Fibroblast of gingiva (primary cell): Measurements from ENCODE around the gene HNF4A.

Source experiments
- DNase-seq: peaks from one replicate; pipeline ENCODE4 v3.0.0-alpha.2; 2011; ENCODE audit warnings: low read depth

HNF4A gene

DNA sequence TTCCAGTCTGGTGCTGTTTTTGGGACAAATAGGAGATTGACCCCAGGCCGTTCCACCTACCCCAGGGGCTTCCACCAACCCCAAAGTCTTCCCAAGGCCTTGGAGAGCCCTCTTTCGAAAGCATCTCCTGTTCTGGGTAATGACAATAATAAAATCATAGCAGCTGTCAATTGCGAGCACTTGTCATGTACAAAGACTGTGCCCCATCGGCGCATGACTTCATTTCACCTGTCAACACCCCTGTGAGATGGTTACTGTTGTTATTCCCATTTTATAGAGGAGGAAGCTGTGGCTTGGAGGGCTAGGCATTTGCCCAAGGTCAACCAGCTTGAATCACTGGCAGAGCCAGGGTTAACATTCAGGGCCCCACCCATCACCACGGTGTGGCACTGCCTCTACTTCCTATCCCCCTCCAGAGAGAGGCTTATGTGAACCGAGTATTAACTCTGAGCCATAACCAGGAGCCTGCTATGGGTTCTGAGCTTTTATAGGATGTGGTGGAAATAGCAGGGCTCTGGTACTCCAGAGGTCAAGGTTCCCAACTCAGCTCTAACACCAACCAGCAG lies 51.2 kb downstream of the HNF4A start:
- DNase-seq, result no peak

DNA sequence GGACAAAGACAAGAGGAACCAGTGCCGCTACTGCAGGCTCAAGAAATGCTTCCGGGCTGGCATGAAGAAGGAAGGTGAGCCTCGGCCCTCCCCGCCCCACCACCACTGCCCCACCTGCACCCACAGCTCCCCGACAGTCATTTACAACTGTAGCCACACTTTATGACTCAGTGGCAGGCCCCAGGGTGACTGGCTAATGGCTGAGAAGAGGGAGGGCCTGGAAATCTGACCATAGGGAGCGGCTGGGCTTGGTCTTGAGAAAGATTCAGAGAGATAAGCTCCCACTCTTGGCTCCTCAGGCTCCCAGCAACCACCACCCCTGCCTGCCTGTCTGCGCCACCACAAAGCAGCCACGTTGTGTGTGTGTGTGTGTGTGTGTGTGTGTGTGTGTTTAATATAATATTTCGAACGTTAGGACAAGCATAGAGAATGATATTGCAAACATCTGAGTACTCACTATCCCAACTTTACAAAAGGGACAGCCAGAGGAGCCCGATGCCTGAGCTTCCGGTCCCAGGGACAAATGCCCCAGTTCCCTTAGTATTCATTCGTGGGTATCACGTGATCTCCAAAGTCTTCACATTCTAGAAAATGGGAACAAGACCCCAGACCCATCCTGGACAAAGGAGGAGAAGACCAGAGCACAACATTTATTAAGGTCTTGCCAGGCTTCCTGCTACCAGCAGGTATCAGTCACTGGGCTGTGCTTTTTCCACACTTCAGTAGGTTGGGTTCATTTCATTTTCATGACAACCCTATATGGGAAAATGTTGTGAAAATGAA lies 52.1 kb downstream of the HNF4A start:
- no peak for DNase-seq

DNA sequence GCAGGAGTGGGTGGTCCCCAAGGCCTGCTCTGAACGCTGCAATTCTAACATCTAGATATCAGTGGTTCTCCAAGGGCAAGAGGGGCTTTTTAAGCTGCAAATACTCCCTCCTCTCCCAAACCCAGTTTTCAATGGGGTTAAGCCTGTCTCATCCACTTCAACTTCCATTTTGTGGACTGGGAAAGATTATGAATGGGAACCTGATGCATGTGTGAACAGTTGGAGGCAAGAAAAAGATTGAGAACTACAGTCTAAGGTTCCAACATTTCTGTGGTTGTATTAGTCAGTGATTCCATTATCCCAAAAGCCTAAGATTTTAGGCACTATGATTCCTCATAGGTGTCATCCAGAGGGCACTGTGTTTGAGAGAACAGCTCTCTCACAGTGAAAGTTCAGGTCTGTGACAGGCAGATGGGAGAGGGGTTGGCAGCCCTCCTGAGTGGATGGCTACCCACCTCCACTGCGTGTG lies 53.7 kb downstream of the HNF4A start:
- DNase-seq, result peak; percentile 42

DNA sequence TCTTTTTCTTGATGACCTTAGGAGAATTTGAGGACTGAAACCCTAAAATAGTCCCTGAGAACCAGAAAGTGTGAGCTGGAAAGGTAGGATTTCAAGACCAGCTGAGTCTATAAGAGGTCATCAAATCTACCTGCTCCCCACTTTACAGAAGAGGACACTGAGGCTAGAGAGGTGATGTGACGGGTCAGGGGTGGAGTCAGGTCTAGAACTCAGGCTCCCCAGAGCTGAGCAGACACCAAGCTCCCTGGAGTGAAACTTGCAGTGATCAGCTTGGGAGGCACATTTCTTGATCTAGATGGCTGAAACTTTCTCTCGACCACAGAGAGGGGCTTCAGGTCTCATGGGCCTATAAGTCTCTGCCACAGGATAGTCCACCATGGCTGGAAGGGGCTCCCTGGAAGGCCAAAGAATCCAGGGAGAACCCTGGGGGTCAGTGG lies 55.1 kb downstream of the HNF4A start:
- no peak for DNase-seq

- no peak for DNase-seq
Measured at GRCh38 chr20:44411020-44411756, 55.7 kb downstream of the HNF4A start.

DNA sequence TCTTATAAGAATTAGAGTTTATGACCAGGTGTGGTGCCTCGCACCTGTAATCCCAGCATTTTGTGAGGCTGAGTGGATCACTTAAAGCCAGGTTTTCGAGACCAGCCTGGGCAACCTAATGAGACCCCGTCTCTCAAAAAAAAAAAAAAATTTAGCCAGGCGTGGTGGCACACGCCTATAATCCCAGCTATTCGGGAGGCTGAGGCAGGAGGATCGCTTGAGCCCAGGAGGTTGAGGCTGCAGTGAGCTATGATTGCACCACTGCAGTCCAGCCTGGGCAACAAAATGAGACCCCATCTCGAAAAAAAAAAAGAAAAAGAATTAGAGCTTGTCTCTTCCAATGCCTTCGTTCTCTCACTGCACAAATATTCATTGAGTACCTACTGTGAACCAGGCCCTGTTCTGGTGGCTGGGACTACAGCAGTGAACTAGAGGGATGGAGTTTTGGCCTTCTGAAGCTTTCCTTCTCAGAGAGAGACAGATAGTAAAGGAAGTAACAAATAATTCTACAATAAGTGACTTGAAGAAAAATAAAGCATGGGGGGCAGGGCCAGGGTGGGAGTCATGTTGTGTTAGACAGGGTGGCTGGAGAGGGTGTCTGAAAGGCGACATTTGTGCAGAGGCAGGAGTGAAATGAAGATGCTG lies 56.4 kb downstream of the HNF4A start:
- DNase-seq, result no peak

DNA sequence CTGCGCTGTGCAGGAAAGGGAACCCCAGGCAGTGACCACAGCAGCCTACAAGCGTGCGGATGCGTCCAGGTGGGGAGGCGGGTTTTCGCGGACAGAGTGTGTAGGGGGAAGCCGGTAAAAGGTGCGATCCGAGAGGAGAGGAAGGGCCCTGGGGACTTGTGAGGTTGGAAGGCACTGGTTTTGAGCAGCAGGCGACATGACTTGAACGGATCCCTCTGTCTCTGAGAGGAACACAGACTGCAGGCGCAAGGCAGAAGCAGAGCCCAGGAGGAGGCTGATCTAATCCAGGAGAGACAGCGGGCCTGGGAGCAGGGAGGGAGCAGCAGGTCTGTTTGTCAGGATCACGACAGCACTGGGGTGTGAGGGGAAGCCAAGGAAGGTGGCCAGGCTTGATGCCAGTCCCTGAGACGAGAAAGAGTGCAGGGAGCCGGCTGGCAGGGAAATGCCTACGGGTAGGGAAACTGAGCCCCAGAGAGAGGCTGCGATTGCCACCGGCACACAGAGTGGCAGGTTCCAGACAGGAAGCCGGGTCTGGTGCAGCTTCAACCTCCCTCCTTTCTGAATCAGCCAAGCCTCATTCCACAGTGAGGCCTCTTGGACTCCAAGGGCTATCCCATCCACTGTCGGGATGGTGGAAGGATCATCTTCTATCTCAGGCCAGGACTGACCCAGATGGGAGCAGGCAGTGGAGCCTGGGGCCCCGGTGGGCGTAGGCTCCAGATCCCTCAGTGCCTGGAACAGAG lies 57.1 kb downstream of the HNF4A start:
- no peak for DNase-seq

GRCh38 chr20:44413575-44414345 lies 58.3 kb downstream of the HNF4A start:
- DNase-seq, result no peak

GRCh38 chr20:44414346-44414714 lies 58.8 kb downstream of the HNF4A start:
- no peak for DNase-seq

- DNase-seq, result no peak
Measured at GRCh38 chr20:44414808-44415207, 59.3 kb downstream of the HNF4A start.

GRCh38 chr20:44415833-44416715 lies 60.6 kb downstream of the HNF4A start:
- DNase-seq, result no peak

DNA sequence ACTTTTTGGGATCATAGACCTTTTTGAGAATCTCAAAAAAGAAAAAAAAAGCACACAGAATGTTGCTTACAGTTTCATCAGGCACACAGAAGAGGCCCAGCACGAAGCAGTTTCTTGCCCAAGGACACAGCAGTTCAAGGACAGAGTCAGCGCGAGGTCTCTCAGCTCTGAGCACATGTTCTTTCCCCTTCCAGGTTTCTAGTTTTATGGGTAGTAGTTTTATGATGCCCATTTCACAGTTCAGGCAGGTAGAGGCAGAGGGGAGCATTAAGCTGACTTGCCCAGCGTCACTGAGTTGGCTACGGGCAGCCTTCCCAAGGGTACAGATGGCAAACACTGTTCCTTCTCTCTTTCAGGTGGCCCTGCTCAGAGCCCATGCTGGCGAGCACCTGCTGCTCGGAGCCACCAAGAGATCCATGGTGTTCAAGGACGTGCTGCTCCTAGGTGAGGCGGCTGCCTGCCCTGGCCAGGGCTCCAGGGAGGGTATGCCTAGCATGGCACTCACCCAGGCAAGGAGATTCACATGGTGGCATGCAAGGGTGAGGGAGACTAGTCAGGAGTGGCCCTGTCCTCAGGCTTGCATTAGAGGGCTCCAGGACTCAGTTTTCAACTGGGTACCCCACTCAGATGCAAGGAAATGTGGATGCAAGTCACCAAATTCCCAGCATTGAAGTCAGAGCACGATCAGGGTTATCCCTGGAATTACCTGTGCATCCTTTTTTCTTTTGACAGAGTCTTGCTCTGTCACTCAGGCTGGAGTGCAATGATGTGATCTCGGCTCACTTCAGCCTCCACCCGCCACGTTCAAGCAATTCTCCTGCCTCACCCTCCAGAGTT lies 62.8 kb downstream of the HNF4A start:
- DNase-seq, result no peak

DNA sequence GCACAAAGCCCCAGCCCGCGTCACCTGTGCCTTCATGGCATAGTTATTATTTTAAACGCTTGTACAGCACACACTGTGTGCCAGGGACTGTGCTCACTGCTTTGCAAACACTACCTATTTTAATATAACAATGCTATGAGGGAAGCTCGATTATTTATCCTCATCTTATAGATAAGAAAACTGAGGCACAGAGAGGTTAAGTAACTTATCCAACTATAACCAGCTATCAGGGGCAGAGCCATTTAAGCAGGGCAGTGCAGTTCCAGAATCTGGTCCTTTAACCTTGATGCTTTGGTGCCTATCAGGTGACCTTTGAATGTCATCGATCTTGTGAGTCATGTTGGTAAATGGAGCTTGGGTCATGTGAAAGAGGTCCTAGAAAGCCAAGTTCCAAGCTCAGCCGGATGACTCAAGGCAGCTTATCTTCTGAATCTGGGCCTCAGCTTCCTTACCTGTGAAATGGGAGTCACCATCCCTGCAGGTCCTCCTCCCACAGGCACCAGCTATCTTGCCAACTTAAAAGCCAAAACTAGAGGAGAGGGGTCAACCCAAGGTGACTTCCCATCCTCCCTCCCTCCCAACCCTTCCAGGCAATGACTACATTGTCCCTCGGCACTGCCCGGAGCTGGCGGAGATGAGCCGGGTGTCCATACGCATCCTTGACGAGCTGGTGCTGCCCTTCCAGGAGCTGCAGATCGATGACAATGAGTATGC lies 63.8 kb downstream of the HNF4A start:
- DNase-seq, result no peak

- no peak for DNase-seq
Measured at GRCh38 chr20:44420497-44420896, 65.0 kb downstream of the HNF4A start.

GRCh38 chr20:44422083-44422482 lies 66.6 kb downstream of the HNF4A start:
- DNase-seq, result no peak

GRCh38 chr20:44423480-44423879 lies 68.0 kb downstream of the HNF4A start:
- no peak for DNase-seq

DNA sequence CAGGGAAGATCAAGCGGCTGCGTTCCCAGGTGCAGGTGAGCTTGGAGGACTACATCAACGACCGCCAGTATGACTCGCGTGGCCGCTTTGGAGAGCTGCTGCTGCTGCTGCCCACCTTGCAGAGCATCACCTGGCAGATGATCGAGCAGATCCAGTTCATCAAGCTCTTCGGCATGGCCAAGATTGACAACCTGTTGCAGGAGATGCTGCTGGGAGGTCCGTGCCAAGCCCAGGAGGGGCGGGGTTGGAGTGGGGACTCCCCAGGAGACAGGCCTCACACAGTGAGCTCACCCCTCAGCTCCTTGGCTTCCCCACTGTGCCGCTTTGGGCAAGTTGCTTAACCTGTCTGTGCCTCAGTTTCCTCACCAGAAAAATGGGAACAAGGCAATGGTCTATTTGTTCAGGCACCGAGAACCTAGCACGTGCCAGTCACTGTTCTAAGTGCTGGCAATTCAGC lies 68.6 kb downstream of the HNF4A start:
- DNase-seq, result no peak

- DNase-seq, result no peak
Measured at GRCh38 chr20:44425923-44426322, 70.4 kb downstream of the HNF4A start.
